Measurements from ENCODE around the gene IFT172.
A peak's percentile ranks its signal among the peaks of the same experiment; 100 is the strongest.
"Not testable (repeated sequence)": the region's sequence is repeated elsewhere in the genome, so short reads cannot be mapped to it uniquely, and the experiment has no call there.

Gene IFT172, protein sequence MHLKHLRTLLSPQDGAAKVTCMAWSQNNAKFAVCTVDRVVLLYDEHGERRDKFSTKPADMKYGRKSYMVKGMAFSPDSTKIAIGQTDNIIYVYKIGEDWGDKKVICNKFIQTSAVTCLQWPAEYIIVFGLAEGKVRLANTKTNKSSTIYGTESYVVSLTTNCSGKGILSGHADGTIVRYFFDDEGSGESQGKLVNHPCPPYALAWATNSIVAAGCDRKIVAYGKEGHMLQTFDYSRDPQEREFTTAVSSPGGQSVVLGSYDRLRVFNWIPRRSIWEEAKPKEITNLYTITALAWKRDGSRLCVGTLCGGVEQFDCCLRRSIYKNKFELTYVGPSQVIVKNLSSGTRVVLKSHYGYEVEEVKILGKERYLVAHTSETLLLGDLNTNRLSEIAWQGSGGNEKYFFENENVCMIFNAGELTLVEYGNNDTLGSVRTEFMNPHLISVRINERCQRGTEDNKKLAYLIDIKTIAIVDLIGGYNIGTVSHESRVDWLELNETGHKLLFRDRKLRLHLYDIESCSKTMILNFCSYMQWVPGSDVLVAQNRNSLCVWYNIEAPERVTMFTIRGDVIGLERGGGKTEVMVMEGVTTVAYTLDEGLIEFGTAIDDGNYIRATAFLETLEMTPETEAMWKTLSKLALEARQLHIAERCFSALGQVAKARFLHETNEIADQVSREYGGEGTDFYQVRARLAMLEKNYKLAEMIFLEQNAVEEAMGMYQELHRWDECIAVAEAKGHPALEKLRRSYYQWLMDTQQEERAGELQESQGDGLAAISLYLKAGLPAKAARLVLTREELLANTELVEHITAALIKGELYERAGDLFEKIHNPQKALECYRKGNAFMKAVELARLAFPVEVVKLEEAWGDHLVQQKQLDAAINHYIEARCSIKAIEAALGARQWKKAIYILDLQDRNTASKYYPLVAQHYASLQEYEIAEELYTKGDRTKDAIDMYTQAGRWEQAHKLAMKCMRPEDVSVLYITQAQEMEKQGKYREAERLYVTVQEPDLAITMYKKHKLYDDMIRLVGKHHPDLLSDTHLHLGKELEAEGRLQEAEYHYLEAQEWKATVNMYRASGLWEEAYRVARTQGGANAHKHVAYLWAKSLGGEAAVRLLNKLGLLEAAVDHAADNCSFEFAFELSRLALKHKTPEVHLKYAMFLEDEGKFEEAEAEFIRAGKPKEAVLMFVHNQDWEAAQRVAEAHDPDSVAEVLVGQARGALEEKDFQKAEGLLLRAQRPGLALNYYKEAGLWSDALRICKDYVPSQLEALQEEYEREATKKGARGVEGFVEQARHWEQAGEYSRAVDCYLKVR (N-terminal part only)

DNA sequence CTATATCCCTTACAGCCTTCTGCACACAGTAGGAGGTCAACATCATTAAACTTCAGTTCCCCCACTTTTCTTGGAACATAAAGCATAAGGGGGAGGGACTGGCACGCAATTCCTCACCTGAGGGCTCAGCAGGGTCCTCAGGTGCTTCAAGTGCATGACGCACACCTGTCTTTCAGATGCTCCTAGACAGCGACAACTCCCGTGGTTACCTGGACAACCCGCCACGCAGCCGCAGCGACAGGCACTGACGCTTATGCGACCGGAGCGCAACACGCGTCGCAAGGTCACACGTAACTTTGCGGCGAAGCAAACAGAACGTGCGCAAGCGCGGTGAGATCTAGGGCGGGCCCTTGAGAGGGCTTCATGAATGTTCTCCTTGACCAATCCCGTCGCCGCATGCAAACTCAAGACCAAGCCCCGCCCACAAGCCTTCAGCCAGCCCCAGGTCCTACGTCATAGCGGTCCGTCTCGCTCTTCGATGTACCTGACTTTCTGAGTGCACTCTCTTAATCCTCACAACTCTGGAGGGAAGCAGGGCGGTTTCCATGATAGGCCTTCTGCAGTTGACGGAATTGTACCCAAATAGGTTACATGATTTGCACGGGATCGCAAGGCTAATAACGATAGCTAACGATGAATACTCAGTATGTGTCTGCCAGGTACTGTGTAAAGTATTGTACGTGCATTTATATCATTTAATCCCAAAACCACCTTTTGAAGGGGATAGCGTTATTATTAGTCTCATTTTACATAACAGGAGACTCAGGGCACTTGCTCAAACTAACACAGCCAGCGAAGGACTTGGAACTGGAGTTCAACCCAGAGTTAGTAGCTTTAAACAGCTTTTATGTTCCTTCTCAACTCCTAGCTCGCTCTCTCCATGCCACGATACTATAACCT, at the start of gene IFT172:
Gene IFT172 (minus strand): TSS at position 246 of the 900 bp plus-strand sequence. CDS start 90 bp downstream, at position 156.
- peak; percentile 99 for DNase-seq (ENCODE audit: low read depth)

DNA sequence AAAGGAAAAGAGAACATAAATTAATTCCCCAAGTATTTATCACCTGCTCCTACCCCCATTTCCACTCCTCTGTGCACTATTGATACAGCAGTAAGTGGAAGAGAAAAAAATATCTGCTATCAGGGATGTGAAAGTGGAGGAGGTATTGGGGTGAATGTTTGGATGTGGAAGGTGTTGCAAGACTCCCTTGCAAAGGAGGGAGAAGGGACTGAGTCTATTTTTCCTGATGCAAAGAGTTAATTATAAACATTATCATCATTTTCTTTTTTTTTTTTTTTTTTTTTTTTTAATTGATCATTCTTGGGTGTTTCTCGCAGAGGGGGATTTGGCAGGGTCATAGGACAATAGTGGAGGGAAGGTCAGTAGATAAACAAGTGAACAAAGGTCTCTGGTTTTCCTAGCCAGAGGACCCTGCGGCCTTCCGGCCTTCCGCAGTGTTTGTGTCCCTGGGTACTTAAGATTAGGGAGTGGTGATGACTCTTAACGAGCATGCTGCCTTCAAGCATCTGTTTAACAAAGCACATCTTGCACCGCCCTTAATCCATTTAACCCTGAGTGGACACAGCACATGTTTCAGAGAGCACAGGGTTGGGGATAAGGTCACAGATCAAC, 49.4 kb upstream of the IFT172 start:
- not testable (repeated sequence) for DNase-seq (ENCODE audit: low read depth)

DNA sequence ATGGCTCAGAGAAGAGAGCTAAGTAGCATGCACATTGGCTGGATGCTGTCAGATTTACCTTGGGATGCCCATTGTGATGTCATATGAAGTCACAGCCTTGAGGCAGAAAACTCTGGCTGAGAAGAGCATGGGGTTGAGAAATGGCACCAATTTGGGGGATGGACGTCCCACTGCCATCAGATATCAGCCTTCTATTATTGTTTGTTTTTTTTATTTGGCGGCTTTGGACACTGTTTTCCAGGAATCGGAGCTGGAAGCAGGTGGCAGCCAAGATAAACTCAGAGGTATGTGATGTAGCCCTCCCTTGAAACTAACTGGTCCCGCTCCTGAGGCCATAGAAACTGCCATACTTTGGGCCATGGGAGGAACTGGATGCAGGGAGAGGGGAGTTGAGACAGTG, 47.7 kb upstream of the IFT172 start:
- DNase-seq (ENCODE audit: low read depth), result no peak

DNA sequence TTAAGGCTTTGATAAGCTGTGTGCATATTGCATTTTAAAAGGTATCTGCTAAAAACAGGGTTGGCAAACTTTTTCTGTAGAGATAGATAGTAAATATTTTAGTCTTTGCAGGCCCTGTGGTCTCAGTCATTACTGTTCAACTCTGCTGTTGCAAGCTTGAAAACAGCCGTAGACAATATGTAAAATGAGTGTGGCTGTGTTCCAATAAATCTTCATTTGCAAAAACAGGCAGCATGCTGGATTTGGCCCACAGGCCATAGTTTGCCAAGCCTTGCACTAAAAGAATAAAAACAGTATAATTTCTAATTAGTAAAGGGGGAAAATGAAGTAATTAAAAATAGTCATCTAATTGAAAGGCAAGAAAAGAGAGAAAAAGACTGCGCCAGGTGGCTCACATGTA, 42.4 kb upstream of the IFT172 start:
- DNase-seq (ENCODE audit: low read depth), result no peak

DNA sequence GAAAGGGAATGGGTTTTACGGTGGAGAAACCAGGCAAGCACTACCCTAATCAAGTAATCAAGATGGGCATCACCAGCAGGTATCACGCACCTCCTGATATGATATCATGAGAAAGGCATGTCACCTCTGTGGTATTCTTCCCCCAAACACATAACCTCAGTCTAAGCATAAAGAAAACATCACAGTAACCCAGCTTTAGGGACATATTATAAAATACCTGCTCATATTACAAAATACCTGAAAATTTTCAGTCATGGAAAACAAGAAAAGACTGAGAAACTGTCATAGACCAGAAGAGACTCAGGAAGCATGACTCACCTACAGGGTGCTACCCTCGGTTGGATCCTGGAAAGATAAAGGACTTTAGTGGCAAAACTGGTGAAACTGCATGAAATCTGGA, 37.6 kb upstream of the IFT172 start:
- DNase-seq (ENCODE audit: low read depth), result no peak

DNA sequence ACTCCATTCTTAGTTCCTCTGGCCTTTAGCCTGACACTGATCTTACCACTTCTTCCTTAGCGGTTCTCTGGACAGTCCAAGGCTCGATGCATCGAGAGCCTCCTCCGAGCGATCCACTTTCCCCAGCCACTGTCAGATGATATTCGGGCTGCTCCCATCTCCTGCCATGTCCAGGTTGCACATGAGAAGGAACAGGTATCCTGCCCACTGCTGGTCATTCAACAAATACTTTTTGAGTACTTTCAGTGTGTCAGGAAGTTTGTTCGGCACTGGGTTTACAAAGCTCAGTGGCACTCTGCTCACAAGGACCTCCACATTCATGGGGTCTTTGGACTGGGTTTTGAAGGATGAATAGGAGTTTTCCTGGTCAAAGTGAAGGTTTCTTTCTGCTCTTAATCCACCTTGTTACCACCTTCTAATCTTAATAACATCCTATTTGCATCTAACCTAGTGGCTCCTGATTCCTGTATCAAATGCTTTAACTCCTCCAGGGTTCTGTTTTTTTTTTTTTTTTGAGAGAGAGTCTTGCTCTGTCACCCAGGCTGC, 32.9 kb upstream of the IFT172 start:
- DNase-seq (ENCODE audit: low read depth), result no peak

DNA sequence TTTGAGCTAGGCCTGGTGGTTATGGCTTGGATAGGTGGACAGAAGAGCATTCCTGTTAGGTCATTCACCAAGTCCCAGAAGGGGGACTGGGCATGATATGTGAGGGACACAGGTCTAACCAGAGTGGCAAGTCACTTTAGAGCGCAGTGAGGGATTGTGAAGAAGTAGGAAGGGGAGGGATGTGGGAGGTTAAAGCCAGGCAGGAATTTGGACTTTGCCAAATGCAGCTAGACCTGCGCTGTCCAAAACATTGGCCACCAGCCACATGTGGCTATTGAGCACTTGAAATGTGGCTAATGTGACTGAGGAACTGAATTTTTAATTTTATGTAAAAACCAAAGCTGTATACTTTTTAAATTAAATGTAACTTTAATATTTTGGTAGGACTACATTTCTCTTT, 30.8 kb upstream of the IFT172 start:
- DNase-seq (ENCODE audit: low read depth), result no peak

DNA sequence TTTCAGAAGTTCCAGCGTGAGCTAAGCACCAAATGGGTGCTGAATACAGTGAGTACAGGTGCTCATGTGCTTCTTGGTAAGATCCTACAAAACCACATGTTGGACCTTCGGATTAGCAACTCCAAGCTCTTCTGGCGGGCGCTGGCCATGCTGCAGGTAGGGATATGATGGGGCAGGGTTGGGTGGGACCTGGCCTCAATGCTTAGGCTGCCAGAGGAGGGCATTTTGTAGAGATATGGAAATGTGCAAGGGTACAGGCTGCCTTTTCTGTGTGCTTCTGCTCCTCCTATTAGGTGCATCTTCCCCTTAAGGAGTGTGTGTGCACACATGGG, 29.2 kb upstream of the IFT172 start:
- no peak for DNase-seq (ENCODE audit: low read depth)

DNA sequence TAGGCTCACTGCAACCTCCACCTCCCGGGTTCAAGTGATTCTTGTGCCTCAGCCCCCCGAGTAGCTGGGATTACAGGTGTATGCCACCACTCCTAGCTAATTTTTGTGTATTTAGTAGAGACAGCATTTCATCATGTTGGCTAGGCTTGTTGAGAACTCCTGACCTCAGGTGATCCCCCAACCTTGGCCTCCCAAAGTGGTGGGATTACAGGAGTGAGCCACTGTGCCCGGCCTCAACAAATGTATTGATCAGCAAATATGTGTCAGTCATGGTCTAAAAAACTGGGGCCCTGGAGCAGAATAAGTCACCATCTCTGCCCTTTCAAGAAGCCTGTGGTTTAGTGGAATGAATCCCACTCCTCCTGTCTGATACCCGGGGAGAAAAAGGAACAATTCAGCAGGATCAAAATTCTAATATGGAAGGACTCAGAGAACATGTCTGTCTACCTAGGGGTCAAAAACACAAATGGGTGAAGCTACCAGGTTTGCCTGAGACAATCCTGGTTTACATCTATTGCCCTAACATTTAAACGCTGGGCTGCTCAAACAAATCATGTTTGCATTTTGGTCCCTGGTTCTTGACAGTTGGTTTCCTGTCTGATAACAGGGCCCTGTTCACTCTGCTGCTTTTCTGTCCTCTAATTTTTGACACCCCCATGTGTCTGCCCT, 28.7 kb upstream of the IFT172 start:
- DNase-seq (ENCODE audit: low read depth), result no peak

DNA sequence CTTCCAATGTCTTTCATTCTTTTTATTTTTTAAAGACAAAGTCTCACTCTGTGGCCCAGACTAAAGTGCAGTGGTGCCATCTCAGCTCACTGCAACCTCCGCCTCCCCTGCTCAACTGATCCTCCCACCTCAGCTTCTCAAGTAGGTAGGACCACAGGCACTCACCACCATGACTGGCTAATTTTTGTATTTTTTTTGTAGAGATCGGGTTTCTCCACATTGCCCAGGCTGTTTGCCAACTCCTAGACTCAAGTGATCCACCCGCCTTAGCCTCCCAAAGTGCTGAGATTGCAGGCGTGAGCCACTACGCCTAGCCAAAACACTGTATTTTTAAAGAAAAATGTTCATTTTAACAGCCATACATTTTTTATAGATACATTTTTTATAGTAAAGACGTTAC, 19.8 kb upstream of the IFT172 start:
- DNase-seq (ENCODE audit: low read depth), result no peak

DNA sequence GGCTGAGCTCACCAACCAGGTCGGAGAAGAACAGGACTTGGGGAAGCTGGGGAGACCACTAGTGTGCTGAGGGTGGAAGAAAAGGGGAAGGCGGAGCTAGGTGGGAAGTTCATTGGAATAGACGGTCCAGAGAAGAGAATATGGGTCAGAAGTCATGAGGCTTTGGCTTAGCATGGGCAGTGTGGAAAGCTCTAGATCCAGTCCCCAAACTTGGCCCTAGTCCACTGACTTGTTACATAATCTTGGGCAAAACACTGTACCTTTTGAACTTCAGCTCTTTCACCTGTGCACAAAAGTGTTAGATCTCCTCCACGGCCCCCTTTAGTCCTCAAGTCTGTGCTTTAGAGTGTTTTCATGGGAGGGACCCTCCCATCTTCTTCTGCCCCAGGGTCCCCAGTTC, 17.8 kb upstream of the IFT172 start:
- DNase-seq (ENCODE audit: low read depth), result no peak

DNA sequence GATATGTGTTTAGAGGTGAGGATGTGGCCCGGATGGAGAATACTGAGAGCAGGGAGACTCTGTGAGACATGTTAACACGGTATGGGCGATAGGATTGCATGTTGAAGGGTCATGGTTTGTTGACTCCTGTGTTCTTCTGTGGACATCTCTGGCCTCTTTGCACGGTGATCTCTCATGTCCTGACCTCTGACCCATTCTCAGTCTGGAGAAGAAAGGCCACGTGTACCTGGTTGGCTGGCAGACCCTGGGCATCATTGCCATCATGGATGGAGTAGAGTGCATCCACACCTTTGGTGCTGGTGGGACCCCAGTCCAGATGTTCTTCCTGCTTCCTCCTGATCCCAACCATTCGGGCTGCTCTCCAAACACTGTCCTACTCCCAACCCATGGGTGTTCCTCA, 17.0 kb upstream of the IFT172 start:
- no peak for DNase-seq (ENCODE audit: low read depth)

DNA sequence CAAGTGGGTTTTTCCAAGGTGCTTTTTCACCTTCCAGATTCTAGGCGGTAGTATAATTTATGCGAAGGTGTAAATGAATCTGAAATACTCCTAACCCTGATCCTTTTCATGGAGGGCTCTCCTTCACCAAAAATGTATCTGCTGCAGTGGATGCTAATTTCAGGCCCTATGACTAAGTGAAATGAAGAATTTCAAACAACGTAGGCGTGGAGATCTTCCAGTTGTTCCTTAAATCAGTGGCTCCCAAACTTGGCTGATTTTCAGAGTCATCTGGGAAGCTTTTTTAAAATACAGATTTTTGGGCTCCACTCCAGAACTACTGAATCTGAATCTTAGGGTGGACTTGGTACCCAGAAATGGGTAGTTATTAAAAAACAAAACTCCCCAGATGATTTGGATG, 12.6 kb upstream of the IFT172 start:
- DNase-seq (ENCODE audit: low read depth), result no peak

DNA sequence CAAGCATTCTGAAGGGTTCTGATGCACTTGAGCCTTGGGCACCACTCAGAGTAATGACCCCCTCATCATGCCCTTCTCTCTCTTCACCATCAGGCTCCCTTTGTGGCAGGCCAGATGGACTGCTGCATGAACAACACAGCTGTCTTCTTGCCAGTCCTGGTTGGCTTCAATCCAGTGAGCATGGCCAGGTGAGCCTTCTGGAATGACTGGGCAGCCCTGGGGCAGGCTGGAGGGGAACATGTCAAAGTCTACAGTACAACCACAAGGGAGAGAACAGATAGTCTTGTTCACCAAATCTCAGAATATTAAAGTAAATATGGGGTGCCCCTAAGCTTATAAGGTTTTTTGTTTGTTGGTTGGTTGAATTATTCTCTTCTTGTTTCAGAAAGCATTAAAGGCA, 11.5 kb upstream of the IFT172 start:
- DNase-seq (ENCODE audit: low read depth), result no peak

DNA sequence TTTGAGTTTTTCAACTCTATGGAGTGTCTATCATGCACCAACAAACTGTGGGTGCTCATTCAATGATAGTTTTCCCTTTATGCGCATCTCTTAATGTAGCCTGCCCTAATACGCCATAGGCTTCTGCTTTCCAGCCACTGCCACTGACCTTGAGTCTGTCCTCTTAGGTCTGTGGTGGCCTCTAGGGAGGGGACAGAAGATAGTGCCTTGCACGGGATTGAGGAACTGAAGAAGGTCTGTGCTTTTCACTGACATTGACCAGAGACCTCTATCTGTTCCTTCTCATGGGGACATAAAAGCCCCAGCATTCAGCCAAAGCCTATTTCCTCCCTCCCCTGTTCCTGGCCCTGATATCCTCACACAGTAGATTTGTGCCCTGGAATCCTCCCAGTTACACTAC, 9.4 kb upstream of the IFT172 start:
- DNase-seq (ENCODE audit: low read depth), result no peak

DNA sequence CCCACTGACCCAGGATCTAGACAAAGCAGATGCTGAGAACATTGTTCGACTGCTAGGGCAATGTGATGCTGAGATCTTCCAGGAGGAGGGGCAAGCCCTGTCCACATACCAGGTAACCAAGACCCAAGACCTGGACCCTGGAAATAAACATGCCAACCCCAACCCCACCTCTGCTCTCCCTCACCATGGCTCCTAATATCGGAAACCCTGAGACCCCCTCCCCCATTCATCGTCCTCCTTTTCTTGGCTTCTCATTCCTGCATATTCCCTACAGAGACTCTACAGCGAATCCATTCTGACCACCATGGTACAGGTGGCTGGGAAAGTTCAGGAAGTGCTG, 7.7 kb upstream of the IFT172 start:
- no peak for DNase-seq (ENCODE audit: low read depth)

DNA sequence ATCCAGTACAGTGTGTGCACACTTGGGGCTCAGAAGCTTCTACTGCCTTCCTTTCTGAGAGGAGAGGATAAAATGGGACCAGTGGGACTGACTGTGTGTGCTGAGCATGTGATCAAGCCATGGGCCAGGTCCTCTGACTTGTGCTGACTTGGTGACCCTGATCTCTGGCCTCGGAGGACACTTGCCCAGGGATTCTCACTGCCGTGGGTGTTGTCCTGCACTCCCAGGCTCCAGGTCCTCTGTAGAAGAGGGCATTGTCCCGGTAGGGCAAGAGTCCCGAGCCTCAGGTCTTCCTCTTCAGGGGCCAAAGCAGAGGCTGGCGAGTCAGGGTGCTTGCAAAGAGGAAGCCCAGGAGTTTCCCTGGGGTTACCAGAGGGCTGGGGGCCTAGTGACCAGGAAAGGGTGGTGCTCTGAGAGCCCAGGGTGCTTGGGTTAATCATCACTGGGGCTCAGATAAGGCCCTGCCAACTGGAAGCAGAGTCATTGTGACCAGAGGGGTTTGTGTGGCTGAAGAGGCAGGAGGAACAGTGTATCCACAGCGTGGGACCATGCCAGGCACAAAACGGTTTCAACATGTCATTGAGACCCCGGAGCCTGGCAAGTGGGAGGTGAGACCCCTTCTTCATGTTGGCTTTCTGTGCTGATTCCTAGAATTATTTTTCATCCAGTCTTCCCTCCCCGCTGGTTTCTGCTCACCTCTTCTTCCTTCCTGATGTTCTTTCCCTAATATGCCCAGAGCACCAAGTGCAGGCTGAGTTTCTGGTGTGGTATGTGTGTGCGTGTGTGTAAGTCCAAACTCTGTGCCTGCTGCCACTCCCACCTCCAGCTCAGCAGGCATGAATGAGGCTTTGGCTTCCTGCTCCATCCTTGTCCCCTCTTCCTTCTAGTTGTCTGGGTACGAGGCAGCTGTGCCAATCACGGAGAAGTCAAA, 7.1 kb upstream of the IFT172 start, which contains the start of gene GCKR:
Gene GCKR (plus strand): TSS at position 483 of the 931 bp plus-strand sequence. CDS start 66 bp downstream, at position 549.
- DNase-seq (ENCODE audit: low read depth), result no peak

DNA sequence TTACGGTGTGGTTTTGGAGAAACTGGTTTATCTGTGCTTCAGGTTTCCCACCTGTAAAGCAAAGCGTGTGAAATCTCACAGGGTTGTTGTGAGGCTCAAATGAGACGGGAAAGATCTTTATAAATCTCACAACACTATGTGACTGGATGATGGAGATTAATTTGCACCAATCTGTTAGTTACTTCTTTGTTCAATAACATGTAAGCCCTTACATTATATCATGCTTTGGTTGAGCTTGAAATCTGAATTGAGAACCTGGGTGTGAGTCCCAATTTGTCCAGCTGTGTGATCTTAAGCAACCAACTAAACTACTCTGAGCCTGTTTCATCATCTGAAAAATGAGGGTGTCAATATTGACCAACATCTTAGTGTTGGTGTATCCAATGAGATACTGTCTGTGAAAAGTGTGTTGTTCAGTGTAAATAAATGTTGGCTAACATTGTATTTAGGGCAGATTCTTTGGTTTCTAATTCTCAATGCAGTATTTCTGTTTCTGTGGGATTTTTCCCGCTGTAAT, 6.4 kb upstream of the IFT172 start:
- no peak for DNase-seq (ENCODE audit: low read depth)
